ENCODE results near the gene TPX2.

The TPX2 gene, protein sequence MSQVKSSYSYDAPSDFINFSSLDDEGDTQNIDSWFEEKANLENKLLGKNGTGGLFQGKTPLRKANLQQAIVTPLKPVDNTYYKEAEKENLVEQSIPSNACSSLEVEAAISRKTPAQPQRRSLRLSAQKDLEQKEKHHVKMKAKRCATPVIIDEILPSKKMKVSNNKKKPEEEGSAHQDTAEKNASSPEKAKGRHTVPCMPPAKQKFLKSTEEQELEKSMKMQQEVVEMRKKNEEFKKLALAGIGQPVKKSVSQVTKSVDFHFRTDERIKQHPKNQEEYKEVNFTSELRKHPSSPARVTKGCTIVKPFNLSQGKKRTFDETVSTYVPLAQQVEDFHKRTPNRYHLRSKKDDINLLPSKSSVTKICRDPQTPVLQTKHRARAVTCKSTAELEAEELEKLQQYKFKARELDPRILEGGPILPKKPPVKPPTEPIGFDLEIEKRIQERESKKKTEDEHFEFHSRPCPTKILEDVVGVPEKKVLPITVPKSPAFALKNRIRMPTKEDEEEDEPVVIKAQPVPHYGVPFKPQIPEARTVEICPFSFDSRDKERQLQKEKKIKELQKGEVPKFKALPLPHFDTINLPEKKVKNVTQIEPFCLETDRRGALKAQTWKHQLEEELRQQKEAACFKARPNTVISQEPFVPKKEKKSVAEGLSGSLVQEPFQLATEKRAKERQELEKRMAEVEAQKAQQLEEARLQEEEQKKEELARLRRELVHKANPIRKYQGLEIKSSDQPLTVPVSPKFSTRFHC

DNA sequence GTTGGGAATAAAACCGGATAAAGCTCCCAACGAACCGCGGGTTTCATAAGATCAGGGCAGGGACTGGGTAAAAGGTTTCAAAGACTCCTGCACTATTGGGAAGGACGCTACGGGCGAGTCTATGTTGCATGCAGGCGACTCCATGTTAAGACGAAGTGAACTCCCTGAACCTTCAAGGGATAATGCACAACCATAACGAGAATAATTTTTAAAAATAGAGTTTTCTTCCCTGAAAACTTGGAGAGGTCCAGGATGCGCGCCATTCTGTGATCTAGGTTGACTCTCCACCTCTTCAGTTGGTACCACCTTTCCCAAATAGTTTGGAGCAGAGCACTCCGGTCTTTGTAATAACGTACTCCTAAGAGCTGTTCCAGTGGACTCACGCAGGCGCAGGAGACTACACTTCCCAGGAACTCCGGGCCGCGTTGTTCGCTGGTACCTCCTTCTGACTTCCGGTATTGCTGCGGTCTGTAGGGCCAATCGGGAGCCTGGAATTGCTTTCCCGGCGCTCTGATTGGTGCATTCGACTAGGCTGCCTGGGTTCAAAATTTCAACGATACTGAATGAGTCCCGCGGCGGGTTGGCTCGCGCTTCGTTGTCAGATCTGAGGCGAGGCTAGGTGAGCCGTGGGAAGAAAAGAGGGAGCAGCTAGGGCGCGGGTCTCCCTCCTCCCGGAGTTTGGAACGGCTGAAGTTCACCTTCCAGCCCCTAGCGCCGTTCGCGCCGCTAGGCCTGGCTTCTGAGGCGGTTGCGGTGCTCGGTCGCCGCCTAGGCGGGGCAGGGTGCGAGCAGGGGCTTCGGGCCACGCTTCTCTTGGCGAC is at the start of gene TPX2:
Gene TPX2, plus strand, starts transcription at position 562 of the 821 bp plus-strand sequence. CDS start 18,187 bp downstream, outside the sequence.
- DNase-seq (ENCODE audit: low spot score) = peak; percentile 96

DNA sequence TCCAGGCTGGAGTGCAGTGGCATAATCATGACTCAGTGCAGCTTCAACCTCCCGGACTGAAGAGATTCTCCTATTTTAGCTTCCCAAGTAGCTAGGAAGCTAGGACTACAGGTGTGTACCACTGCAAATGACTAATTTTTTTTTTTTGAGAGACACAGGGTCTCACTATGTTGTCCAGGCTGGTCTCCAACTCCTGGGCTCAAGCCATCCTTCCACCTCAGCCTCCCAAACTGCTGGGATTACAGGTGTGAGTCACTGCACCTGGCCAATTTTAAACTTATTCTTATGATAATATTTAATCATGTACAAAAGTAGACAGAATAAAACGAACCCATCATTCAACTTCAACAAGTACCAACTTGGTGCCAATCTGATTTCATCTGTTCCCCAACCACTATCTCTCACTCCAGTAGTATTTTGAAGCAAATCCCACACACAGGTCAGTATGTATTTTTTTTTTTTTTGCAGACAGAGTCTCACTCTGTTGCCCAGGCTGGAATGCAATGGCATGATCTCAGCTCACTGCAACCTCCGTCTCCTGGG is 48.9 kb upstream of the TPX2 start:
- DNase-seq (ENCODE audit: low spot score) = no peak

DNA sequence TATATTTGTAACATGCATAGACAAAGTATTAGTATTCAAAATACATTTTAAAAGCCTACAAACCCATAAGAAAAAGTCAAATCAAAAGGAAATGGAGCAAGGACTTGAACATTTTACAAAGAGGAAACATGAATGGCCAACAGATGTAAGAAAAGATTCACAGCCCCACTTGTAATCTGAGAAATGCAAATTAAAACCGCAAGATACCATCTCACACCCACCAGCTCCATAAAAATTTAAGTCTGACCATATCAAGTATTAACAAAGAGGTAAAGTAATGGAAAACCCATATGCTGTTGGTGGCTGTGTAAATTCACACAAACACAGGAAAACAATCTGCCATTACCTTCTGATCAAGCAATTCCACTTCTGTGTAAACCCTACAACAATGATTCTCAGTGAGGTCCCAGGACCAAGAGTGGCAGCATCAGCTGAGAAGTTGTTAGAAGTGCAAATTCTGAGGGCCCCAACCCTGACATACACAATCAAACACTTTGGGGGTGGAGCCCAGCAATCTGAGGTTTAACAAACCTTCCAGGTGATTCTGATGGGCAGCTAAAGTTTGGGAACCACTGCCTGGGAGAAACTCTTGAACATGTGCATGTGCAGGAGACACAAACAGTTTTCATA is 47.3 kb upstream of the TPX2 start:
- DNase-seq (ENCODE audit: low spot score) = no peak

GRCh38 chr20:31693402-31693801 is 45.7 kb upstream of the TPX2 start:
- no peak for DNase-seq (ENCODE audit: low spot score)

DNA sequence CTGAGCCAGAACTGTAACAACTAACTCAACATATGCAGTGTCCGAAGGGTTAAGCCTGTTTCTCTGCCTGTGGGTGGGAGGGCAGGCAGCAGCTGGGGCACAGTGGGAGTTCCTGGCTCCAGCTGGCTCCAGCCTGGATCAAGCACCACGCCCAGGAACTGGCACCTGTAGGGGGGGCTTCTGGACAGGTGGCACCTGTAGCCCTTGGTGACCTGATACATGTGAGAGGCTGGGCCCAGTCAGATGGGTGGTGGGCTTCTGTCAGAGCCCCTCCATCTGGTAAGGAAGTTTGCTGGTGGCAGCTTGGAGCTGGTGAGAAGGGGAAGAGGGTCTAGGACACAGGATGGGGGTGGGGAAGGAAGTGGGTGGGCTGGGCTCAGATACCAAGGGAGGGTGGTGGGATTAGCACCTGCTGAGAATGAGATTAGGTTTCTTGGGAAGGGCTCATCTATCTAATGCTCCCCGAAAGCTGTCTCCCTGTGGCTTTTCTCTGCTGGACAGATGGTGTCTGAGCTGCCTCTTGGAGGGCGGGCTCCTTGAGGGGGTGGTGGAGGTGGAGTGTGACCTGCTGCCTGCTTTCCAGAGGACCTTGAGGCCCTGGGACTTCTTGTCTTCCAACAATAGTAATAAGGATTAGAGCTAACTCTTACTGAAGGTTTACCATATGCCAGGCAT is 45.0 kb upstream of the TPX2 start:
- DNase-seq (ENCODE audit: low spot score) = no peak

DNA sequence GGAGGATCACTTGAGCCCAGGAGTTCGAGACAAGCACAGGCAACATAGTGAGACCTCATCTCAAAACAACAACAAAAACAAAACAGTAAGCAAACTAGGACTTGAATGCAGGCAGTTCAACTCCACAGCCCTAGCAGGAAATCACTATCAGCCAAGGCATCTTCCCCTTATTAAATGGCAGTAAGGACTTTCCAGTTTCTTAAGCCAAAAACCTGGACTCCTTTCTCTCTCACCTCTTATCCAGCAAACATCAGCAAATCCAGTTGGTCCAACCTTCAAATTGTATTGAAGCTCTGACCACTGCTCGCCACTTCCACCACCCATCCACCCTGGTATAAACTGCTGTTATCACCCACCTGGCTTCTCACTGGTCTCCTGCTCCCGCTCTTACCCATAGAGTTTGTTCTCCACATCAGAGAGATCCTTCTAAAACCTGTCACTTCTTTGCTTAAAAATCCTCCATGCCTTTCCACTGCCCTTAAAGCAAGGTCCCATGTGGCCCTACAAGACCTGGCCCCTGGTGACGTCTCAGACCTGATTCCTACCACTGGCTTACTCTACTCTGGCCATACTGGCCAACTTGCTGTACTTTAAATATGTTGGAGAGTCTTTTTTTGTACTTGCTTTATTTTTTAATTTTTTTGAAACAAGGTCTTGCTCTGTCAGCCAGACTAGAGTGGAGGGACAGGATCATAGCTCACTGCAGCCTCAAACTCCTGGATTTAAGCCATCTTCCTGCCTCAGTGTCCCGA is 44.1 kb upstream of the TPX2 start:
- DNase-seq (ENCODE audit: low spot score) = no peak

DNA sequence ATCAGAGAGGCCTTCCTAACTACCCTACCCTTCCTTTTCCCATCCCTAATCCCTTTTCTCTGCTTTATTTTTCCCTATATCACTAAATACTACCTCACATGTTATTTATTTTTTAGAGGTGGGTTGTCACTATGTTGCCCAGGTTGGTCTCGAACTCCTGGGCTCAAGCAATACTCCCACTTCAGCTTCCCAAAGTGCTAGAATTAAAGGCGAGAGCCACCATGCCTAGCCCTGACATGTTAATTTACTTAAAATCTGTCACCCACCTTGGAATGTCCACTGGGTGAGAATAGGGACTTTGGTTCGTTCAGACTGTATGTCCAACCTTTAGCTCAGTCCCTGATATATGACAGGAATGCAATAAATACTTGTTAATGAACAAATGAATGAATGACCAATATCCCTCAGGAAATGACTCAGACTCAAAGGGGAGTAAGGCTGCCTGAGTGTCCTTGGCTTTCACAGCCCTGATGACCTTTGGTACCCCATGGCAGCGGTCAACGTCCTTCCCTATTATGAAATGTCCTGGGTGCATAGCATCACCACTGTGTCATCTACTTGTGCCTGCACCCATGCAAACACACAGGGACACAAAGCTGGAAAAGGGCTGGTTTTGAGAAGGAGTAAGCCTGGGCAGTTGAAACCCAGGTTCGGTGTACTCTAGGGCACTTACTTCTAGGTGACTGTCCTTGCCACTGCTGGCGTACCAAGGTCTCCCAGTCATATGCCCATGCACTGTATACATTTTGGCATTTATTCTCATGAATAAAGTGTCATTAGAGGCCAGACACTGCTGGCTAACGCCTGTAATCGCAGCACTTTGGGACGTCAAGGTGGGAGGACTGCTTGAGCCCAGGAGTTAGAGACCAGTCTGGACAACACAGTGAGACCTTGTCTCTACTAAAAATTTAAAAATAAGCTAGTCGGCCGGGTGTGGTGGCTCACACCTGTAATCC is 43.0 kb upstream of the TPX2 start:
- no peak for DNase-seq (ENCODE audit: low spot score)

DNA sequence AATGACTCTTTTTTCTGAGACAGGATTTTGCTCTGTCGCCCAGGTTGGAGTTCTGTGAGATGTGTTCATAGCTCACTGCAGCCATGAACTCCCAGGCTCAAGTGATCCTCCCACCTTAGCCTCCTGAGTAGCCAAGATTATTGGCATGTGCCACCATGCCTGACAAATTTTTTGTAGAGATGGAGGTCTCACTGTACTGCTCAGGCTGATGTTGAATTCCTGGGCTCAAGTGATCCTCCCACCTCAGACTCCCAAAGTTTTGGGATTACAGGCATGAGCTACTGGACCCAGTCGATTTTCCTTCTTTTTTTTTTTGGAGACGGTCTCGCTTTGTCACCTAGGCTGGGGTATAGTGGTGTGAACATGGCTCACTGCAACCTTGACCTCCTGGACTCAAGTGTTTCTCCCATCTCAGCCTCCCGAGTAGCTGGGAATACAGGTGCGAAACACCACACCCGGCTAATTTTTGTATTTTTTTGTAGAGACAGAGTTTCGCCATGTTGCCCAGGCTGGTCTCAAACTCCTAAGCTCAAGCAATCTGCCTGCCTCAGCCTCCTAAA is 40.8 kb upstream of the TPX2 start:
- DNase-seq (ENCODE audit: low spot score) = no peak

DNA sequence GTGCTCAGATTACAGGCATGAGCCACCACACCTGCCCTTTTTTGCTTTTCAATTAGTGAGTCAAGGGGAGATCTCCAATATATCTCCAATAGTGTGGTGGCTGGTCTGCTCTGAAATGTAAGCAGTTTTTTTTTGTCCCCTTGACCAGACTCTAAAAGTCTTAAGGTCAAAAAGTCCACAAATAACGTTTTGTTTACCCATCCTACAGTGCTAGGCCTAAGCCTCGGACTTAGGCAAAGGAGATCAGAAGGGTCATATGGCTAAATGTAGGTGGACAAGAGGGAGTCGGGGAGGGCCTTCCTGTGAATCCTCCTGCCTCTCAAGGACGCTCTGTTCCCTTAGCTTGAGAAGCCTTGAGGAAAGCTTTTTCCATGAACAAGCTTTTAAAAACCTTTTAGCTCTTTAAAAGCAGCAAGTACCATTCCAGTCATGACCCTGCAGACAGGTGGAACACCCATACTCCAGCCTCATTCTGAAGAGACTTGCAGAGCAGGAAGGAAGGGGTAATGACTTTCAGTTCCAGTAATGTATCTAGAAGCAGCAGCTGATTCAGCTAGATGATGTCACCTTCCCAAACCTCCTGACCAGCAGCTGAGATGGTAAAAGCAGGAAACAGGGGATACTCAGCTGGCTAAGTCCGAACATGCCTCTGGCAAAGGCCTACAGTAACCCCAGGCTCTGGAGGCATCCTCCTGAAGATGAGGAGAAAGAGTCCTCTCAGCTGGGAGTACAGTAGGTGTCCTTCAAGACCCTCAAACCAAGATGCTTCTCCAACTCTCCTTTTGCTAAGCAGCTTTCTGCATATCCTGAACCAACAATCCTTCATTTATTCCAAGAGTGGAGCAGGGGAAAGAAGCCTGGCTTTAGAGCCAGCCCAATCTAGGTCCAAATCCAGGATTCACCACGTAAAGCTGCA is 40.0 kb upstream of the TPX2 start:
- DNase-seq (ENCODE audit: low spot score) = peak; percentile 69

- no peak for DNase-seq (ENCODE audit: low spot score)
Observed at GRCh38 chr20:31699801-31700728, 39.0 kb upstream of the TPX2 start.

DNA sequence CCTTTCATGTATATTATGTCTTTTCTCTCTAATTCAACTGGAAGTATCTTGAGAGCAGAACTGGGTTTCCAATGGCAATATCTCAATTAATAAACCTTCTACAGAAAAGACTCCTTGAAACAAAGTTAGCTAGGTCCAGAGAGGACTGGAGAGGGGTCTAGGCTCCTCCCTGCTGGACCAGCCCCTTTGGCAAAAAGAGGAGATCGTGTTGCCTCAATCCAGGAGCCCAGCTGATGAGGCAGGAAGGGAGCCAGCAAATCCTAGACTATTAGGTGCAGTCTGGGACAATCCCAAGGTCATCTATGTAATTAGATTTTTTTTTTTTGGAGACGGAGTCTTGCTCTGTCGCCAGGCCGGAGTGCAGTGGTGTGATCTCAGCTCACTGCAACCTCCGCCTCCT is 38.3 kb upstream of the TPX2 start:
- no peak for DNase-seq (ENCODE audit: low spot score)

DNA sequence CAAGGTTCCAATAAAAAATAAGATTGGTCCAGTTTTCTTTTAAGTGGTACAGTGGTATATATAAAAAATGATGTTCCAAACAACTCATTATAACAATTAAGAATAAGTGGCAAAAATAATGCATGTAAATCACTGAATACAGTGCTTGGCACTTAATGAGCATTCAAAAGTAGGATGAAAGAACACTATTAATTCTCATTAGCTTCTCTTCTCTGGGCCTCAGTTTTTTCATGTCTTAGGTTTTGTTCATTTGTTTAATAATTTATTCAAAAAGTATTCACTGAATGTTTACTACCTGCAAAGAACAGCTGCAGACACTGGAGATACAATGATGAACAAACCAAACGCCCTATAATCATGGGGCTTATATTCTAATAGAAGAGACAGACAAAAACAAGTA is 37.5 kb upstream of the TPX2 start:
- no peak for DNase-seq (ENCODE audit: low spot score)

DNA sequence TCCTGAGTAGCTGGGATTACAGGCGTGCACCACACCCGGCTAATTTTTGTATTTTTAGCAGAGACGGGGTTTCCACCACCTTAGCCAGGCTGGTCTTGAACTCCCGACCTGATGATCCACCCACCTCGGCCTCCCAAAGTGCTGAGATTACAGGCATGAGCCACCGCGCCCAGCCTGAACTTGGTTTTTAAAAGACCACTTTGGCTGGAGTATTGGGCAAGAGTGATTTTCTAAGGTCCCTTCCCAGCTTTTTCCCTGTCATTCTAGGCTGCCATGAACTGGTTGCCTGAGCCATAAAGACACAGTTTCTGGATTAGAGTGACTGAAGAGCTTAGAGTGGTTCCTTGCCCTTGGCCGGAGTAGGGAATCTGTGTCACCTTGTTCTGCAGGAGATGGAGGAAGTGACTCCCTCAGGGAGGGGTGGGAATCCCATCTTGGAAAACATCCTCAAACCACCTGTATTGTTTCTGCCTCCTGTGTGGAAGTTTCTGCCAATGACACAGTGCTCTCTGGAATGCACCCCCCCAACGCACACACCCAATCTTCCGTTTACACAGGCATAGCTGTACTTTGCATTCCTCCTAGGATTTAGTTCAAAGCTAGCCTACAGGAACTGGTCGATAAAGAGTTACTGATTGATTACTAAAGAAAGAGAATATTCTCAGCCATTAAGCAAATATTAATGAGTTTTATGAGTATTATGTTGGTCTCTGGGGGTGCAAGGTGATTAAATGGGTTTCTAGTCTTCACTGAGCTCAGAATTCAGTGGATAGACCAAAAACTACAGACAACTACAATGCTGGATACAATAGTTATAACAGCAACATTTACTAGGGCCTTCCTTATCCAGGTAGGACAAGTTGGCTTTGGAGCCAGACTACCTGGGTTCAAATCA is 34.6 kb upstream of the TPX2 start:
- DNase-seq (ENCODE audit: low spot score) = peak; percentile 50

GRCh38 chr20:31705191-31705590 is 33.9 kb upstream of the TPX2 start:
- DNase-seq (ENCODE audit: low spot score) = no peak
